Measurements from ENCODE around the gene MAD2L2. TPM values are rescaled to one million over a fixed set of nuclear protein-coding genes. Genes with fewer than 3 reads are reported as not detected.

MAD2L2 gene
- total RNA-seq, 1 donor from 2014 or later: 23.0 TPM

- DNase-seq (ENCODE audit: low read depth in 2 of 2): no peak
These were observed 51.5 kb downstream of the MAD2L2 start for GRCh38 chr1:11629184-11630016.

GRCh38 chr1:11628767-11629166 is 52.2 kb downstream of the MAD2L2 start:
- DNase-seq (ENCODE audit: low read depth in 2 of 2): no peak

- no peak for DNase-seq (ENCODE audit: low read depth in 2 of 2)
These were observed 54.4 kb downstream of the MAD2L2 start for GRCh38 chr1:11626551-11626950.

Other genes starting within 250 kb of the MAD2L2 start
- gene DISP3, start 202.0 kb downstream of the MAD2L2 start, total RNA-seq: under 0.01 TPM in 2 replicates
- gene FBXO2, start 26.7 kb downstream of the MAD2L2 start, total RNA-seq: 2.2 and 3.5 TPM in 2 replicates
- gene FBXO44, start 26.3 kb downstream of the MAD2L2 start, total RNA-seq: 7.4 and 9.9 TPM in 2 replicates
- gene FBXO6, start 16.9 kb downstream of the MAD2L2 start, total RNA-seq: 2.2 and 2.6 TPM in 2 replicates
- gene DRAXIN, start 10.6 kb upstream of the MAD2L2 start, total RNA-seq: under 0.01 and 0.22 TPM in 2 replicates
- gene AGTRAP, start 55.0 kb upstream of the MAD2L2 start, total RNA-seq: 31.4 and 38.5 TPM in 2 replicates
- 0.22 and 0.40 TPM in 2 replicates for gene C1orf167, start 81.0 kb upstream of the MAD2L2 start, total RNA-seq
- gene MTHFR, start 124.8 kb upstream of the MAD2L2 start, total RNA-seq: 25.9 and 35.5 TPM in 2 replicates
- gene CLCN6, start 125.0 kb upstream of the MAD2L2 start, total RNA-seq: 5.2 and 7.5 TPM in 2 replicates
- 0.60 TPM in 1 of 2 replicates, not detected in the other for gene NPPA, start 166.6 kb upstream of the MAD2L2 start, total RNA-seq
- not detected in 2 replicates for gene NPPB, start 177.8 kb upstream of the MAD2L2 start, total RNA-seq
- gene KIAA2013, start 245.3 kb upstream of the MAD2L2 start, total RNA-seq: 36.2 and 57.3 TPM in 2 replicates